Fibroblast of lung (primary cell): Measurements from ENCODE around the gene ARF4.

Experiments
- CTCF ChIP-seq, 2 donors: IDR thresholded peaks in 1 of 2; conservative IDR thresholded peaks in 1 of 2; 1 replicate in 1 of 2; 2 replicates in 1 of 2; pipeline ENCODE4 v1.5.1; 2011 to 2012; ENCODE audit warnings: low read length in 2 of 2, control low read depth in 1 of 2, inconsistent platforms in 1 of 2, low read depth in 1 of 2, mild to moderate bottlenecking in 1 of 2
- EZH2 ChIP-seq: IDR thresholded peaks from 2 replicates; pipeline ENCODE4 v1.5.1; 2012; ENCODE audit warnings: low read length, control low read depth, mild to moderate bottlenecking; ENCODE audit errors: missing control alignments

- no peak for TF ChIP-seq CTCF (conservative IDR thresholded peaks at IDR 0.05 in 1 of 2, IDR thresholded peaks at IDR 0.05 in 1 of 2; ENCODE audit: low read depth in 1 of 2, low read length in 2 of 2)
- TF ChIP-seq EZH2: no peak
These were observed 41.8 kb downstream of the ARF4 start for GRCh38 chr3:57555306-57555705.
